GM20000 (cell line): Measurements from ENCODE around the gene AP1G1.

Experiments used
- DNase-seq: peaks from one replicate; pipeline ENCODE4 v3.0.0; 2012; ENCODE audit warnings: low spot score
- CTCF ChIP-seq: IDR thresholded peaks from 2 replicates; pipeline ENCODE4 v1.5.1; 2012; ENCODE audit warnings: mild to moderate bottlenecking, control low read depth; ENCODE audit errors: extremely low read depth, missing control alignments

The AP1G1 gene

GRCh38 chr16:71748226-71748625, 60.4 kb downstream of the AP1G1 start:
- DNase-seq: no peak
- TF ChIP-seq CTCF: no peak

GRCh38 chr16:71746442-71747046, 62.1 kb downstream of the AP1G1 start:
- TF ChIP-seq CTCF: peak; percentile 41
- peak; percentile 39 for DNase-seq

- DNase-seq: no peak
- no peak for TF ChIP-seq CTCF
These were observed 69.8 kb downstream of the AP1G1 start for GRCh38 chr16:71738855-71739254.

- no peak for DNase-seq
These were observed 71.1 kb downstream of the AP1G1 start for GRCh38 chr16:71737501-71737900.

GRCh38 chr16:71734511-71734910, 74.1 kb downstream of the AP1G1 start:
- TF ChIP-seq CTCF: no peak
- DNase-seq: no peak

More at GRCh38 chr16:71737501-71737900, 71.1 kb downstream of the AP1G1 start:
- TF ChIP-seq CTCF: no peak

GRCh38 chr16:71732587-71732986, 76.0 kb downstream of the AP1G1 start:
- TF ChIP-seq CTCF: no peak
- no peak for DNase-seq

GRCh38 chr16:71727551-71728324, 80.9 kb downstream of the AP1G1 start:
- no peak for TF ChIP-seq CTCF
- DNase-seq: no peak
